Activated CD4-positive, alpha-beta T cell treated with anti-CD3 and anti-CD28 coated beads for 36 hours (primary cell): ENCODE measurements around the gene CYTH1. TPM values are rescaled to one million over a fixed set of nuclear protein-coding genes. Genes with fewer than 3 reads are reported as not detected.
"Not testable (repeated sequence)": the region's sequence is repeated elsewhere in the genome, so short reads cannot be mapped to it uniquely, and the experiment has no call there.

Experiments used
- ATAC-seq: fragments of 200-7000 bp; cut with Tn5 transposase; one replicate; pipeline ENCODE4 v1.10.0; 2021; ENCODE audit warnings: mild to moderate bottlenecking, moderate library complexity
- CTCF ChIA-PET: fragments of 350-600 bp; sonication (Branson Sonifier 250); formaldehyde crosslinking; loops from one replicate; lab custom pipeline; 2021; ENCODE audit warnings: antibody characterized with exemption; lab: Charles Lee
- POLR2A ChIA-PET: fragments of 350-600 bp; sonication (Branson Sonifier 250); formaldehyde crosslinking; loops from one replicate; lab custom pipeline; 2021; ENCODE audit warnings: antibody characterized with exemption, inconsistent platforms; lab: Charles Lee
- DNase-seq: peaks from one replicate; pipeline ENCODE4 v3.0.0-alpha.2; 2020
- H3K27ac Mint-ChIP-seq: one replicate; pipeline ENCODE4 v1.8.0; 2021; ENCODE audit warnings: mixed read lengths
- H3K27me3 Mint-ChIP-seq: one replicate; pipeline ENCODE4 v1.8.0; 2021; ENCODE audit warnings: mixed read lengths
- H3K36me3 Mint-ChIP-seq: one replicate; pipeline ENCODE4 v1.8.0; 2021; ENCODE audit warnings: low read depth, mixed read lengths
- H3K4me1 Mint-ChIP-seq: one replicate; pipeline ENCODE4 v1.8.0; 2021; ENCODE audit warnings: mixed read lengths
- H3K4me3 Mint-ChIP-seq: one replicate; pipeline ENCODE4 v1.8.0; 2021; ENCODE audit warnings: mild to moderate bottlenecking, moderate library complexity, mixed read lengths
- H3K9me3 Mint-ChIP-seq: one replicate; pipeline ENCODE4 v1.8.0; 2021; ENCODE audit warnings: low read depth, mixed read lengths
- intact Hi-C, 2 experiments: fragments of 100-400 bp; cut with DNase I in 1 of 2; cut with micrococcal nuclease in 1 of 2; formaldehyde crosslinking; loops; one replicate each; pipeline versions ENCODE4 v1.14.2 to v1.15.1; 2022 to 2024; cut with DNase I, micrococcal nuclease
- total RNA-seq, 2 experiments: library from RNA; stranded (reverse); gene quantifications; one replicate each; pipeline ENCODE4 v1.2.3, GENCODE V29; 2021

Gene CYTH1
- total RNA-seq, 2 experiments from 2014 or later, result 109 to 130 TPM

DNA sequence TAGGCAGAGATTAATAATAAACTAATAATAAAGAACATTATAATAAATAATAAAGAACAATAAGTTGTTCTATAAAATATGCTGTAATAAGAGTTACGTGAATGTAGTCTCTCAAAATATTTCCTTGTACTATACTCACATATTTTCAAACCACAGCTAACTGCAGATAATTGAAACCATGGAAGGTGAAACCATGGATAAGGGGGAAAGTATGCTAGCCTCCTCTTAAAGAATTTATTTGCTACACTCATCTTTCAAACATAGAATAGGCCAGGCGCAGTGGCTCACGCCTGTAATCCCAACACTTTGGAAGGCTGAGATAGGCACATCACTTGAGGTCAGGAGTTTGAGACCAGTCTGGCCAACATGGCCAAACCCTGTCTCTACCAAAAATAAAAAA lies 18.5 kb downstream of the CYTH1 start:
- Mint-ChIP-seq H3K9me3 (no peaks in the 10 kb centered on the region), H3K36me3 (peaks cover 7% of the 10 kb centered on the region), H3K4me3 (no peak overlapping the region), H3K27me3 (no peaks in the 10 kb centered on the region), H3K4me1 (peaks cover 61% of the 10 kb centered on the region), H3K27ac (peak overlapping the region; percentile 62)
- ChIA-PET CTCF (interaction anchor here (0.9 kb wide), 1 partner anchor 16 kb away, joined by 5 read pairs; no protein-coding TSS in a partner anchor), POLR2A (interaction anchor here (1.0 kb wide), 1 partner anchor 16 kb away, joined by 4 read pairs; no protein-coding TSS in a partner anchor)
- ATAC-seq (no peak), DNase-seq (no peak)
- intact Hi-C loops, result no loop called here

DNA sequence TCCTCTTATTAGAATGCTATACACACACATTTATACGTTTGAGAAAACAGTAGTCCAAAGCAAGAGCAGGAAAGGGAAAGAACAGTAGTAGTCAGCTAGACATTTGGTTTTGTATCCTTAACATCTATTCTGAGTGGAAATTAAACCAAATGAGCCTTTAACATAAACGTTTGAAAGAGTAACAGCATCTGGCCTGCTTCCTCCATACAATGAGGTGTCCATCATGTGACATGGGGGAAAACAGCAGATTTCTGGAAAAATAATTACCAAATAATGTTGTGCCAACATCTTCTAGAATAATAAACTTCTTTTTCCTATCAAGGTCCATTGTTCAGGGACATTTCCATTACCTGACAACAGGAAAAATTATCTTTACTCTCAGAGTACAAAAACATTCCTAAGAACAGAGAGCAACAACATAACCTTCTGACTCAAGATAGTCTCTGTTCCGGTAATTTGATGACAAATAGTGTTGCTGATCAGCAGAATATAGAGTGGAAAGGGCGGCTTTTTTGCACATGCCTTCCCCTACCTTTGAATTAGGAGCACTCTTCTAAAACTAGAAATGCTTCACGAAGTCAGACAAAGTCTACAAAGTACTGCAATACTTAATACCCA lies 20.2 kb downstream of the CYTH1 start:
- intact Hi-C loops, result no loop called here
- Mint-ChIP-seq H3K4me1 (peaks cover 78% of the 10 kb centered on the region), H3K9me3 (no peaks in the 10 kb centered on the region), H3K27ac (peak overlapping the region; percentile 91), H3K4me3 (no peak overlapping the region), H3K27me3 (no peaks in the 10 kb centered on the region), H3K36me3 (peaks cover 11% of the 10 kb centered on the region)
- CTCF ChIA-PET, result interaction anchor here (1.0 to 1.1 kb wide), 2 partner anchors 9 to 12 kb away, joined by 3 to 8 read pairs; no protein-coding TSS in a partner anchor
- peak; percentile 39 for ATAC-seq
- no peak for DNase-seq
- POLR2A ChIA-PET, result interaction anchor here (0.6 kb wide), 1 partner anchor 13 kb away, joined by 3 read pairs; no protein-coding TSS in a partner anchor

DNA sequence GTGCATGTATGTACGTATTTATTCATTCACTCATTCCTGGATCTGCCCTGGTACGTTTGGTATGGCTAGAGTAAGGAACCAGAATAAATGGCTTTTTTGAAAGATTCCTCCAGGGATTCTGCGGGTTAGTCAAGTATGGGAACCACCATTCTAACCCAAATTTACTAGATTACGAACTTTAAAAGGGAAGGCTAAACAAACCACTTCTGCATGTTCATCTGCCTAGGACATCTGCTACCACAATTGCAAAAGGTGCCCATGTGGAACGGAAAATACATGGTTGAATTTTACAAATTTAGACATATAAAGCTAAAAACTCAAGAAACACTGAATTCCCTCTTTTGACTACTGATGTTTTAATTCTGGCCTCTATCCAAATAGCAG lies 22.1 kb downstream of the CYTH1 start:
- peaks cover 88% of the 10 kb centered on the region for H3K4me1 Mint-ChIP-seq
- no peaks in the 10 kb centered on the region for H3K27me3 Mint-ChIP-seq
- H3K4me3 Mint-ChIP-seq, result peak overlapping the region; percentile 60
- ChIA-PET POLR2A (interaction anchor here (1.0 to 1.9 kb wide), 5 partner anchors 9 to 13 kb away, joined by 3 to 18 read pairs (median 8); no protein-coding TSS in a partner anchor), CTCF (interaction anchor here (1.0 to 3.8 kb wide), 6 partner anchors 8 to 18 kb away, joined by 4 to 27 read pairs (median 7); no protein-coding TSS in a partner anchor)
- no peak for DNase-seq
- no peak for ATAC-seq
- H3K36me3 Mint-ChIP-seq, result peaks cover 16% of the 10 kb centered on the region
- intact Hi-C loops, result loop anchor here (1.0 to 2.0 kb wide), 3 partner anchors 12 to 15 kb away; no protein-coding TSS in a partner anchor
- peak overlapping the region; percentile 99 for H3K27ac Mint-ChIP-seq
- no peaks in the 10 kb centered on the region for H3K9me3 Mint-ChIP-seq

DNA sequence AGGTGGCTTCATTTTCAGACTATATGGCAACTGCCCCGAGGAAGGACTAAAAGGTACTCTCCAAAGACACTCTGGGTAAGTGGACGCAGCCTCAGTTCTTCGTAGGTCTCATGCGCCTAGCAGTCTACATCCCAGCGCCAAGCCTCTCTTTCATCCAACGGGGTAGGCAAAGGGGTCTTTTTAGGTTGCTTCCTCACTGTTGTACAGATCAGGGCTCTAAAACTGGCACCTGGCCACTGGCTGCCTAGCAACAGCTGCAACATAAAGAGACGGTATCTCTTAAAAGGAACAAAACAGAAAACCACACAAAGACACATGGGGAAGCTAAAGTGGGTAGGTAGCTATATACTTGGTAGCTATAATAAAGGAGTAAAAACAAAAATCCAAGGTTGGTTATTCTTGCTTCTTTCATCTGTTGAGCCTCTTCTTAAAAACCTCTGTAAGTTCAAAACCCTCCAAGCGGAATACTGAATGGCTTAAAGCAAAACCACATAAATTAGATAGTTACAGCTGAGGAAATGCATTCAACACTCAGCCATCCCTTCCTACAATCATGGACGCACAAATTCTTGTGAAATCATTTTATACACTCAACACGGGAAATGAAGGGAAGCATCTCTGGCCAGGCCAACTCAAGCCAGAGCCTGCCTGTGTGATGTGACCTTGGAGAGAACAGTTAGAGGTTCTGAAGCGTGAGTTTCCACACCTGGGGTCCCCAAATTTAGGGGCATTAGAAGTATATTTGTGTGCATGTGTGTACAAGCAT lies 22.7 kb downstream of the CYTH1 start:
- peaks cover 85% of the 10 kb centered on the region for H3K4me1 Mint-ChIP-seq
- H3K27ac Mint-ChIP-seq, result peak overlapping the region; percentile 99
- DNase-seq, result peak; percentile 86
- ATAC-seq, result peak; percentile 65
- POLR2A ChIA-PET, result interaction anchor here (0.6 to 1.9 kb wide), 7 partner anchors 9 to 27 kb away, joined by 3 to 18 read pairs (median 5); no protein-coding TSS in a partner anchor
- H3K36me3 Mint-ChIP-seq, result peaks cover 11% of the 10 kb centered on the region
- intact Hi-C loops, result loop anchor here (1.0 to 2.0 kb wide), 3 partner anchors 11 to 15 kb away; no protein-coding TSS in a partner anchor
- CTCF ChIA-PET, result interaction anchor here (0.9 to 3.8 kb wide), 10 partner anchors 9 to 381 kb away, joined by 3 to 27 read pairs (median 4); no protein-coding TSS in a partner anchor
- no peaks in the 10 kb centered on the region for H3K27me3 Mint-ChIP-seq
- peak overlapping the region; percentile 60 for H3K4me3 Mint-ChIP-seq
- H3K9me3 Mint-ChIP-seq, result no peaks in the 10 kb centered on the region

DNA sequence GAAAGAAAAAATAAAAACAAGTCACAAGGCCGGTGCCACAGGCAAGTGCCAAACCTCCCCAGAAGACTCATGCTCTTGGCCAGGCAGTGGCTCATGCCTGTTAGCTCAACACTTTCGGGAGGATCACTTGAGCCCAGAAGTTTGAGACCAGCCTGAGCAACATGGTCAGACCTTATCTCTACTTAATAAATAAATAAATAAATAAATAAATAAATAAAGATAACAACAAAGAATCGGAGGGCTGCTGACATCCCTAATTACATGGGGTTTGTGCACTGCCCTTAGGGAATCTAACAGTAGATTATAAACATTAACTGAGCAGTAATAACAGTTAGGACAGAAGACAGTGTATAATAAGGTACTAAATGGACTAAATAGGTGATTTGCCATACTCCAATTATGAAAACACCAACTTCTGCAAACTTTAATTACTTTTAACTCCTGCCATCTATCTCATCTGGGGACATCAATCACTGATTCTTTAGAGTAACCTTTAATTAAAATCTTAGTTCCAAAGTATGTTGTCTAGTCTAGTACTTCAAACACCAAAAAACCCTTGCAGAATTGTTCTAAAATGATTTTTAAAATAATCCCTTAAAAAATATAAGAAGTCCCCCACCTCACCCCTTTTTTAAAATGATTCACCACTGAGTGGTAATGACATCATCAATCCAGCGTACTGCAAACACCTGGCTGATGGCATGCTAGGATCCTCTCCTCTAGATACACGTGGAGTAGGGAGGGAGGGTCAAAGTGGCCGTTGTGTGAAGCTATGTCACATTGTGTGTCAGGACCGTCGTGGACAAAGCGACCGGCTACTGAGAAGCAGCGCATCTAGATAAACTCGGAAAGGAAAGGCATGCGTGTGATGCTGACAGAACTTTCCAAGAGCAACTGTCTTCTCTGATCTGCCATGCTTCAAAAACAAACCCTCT lies 28.5 kb downstream of the CYTH1 start:
- intact Hi-C loops, result loop anchor here in 1 of 2 experiments (2.0 kb wide), 1 partner anchor 17 kb away; no protein-coding TSS in a partner anchor
- peak; percentile 48 for ATAC-seq
- CTCF ChIA-PET, result no interaction called here
- DNase-seq, result peak; percentile 58
- Mint-ChIP-seq H3K36me3 (peaks cover 11% of the 10 kb centered on the region), H3K4me1 (peaks cover 94% of the 10 kb centered on the region), H3K9me3 (no peaks in the 10 kb centered on the region), H3K27me3 (no peaks in the 10 kb centered on the region), H3K27ac (peak overlapping the region; percentile 92), H3K4me3 (peak overlapping the region; percentile 53)
- POLR2A ChIA-PET, result no interaction called here

DNA sequence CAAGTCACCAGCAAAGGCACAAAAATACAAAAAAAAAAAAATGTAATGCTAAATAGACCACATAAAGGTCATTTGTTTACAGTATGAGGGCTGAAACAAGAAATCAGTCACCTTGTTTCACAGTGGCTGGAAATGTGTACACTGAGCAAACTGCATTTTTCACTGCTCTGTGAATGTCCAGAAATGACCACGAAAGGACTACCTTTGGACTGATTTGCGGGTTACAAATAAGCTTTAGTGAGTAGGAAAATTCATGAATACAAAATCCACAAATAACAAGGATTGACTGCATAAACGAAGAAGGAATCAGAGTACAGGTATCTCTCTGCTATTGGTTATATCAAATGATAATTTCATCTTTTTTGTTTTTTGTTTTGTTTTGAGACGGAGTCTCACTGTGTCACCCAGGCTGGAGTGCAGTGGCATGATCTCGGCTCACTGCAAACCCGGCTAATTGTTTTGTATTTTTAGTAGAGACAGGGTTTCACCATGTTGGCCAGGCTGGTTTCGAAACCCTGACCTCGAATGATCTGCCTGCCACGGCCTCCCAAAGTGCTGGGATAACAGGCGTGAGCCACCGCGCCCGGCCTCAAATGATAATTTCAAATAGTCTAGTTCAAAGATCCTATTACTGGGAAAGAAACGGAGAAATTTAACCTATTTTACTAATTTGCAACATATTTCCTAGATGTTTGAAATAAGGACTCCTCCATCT lies 30.5 kb downstream of the CYTH1 start:
- ChIA-PET POLR2A (no interaction called here), CTCF (interaction anchor here (0.7 to 2.1 kb wide), 3 partner anchors 25 to 42 kb away, joined by 3 to 9 read pairs (median 3); no protein-coding TSS in a partner anchor)
- intact Hi-C loops, result loop anchor here in 1 of 2 experiments (2.0 kb wide), 1 partner anchor 15 kb away; no protein-coding TSS in a partner anchor

DNA sequence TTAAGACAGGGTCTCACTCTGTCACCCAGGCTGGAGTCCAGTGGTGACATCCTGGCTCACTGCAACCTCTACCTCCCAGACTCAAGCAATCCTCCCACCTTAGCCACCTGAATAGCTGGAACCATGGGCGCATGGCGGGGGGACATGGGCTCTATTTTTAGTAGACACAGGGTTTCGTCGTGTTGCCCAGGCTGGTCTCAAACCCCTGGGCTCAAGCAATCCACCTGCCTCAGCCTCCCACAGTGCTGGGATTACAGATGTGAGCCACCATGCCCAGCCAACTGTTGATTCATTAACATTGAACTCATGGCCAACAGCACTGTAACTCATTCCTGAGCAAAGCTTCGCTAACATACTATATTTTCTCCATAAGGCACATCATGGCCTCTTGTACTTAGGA lies 31.1 kb downstream of the CYTH1 start:
- intact Hi-C loops, H3K27me3 Mint-ChIP-seq, H3K36me3 Mint-ChIP-seq, ATAC-seq, H3K4me3 Mint-ChIP-seq, H3K9me3 Mint-ChIP-seq, DNase-seq: not testable (repeated sequence)
- CTCF ChIA-PET, result interaction anchor here (0.7 to 2.1 kb wide), 3 partner anchors 25 to 42 kb away, joined by 3 to 9 read pairs (median 3); no protein-coding TSS in a partner anchor
- Mint-ChIP-seq H3K27ac (peak overlapping the region; percentile 83), H3K4me1 (peaks cover 94% of the 10 kb centered on the region)
- POLR2A ChIA-PET, result interaction anchor here (1.3 kb wide), 1 partner anchor 8 kb away, joined by 3 read pairs; no protein-coding TSS in a partner anchor

More for the DNA sequence above, 30.5 kb downstream of the CYTH1 start:
- DNase-seq (no peak), ATAC-seq (no peak)
- Mint-ChIP-seq H3K4me1 (peaks cover 94% of the 10 kb centered on the region), H3K27me3 (no peaks in the 10 kb centered on the region), H3K27ac (peak overlapping the region; percentile 83), H3K36me3 (peaks cover 6% of the 10 kb centered on the region), H3K4me3 (peak overlapping the region; percentile 9), H3K9me3 (no peaks in the 10 kb centered on the region)

DNA sequence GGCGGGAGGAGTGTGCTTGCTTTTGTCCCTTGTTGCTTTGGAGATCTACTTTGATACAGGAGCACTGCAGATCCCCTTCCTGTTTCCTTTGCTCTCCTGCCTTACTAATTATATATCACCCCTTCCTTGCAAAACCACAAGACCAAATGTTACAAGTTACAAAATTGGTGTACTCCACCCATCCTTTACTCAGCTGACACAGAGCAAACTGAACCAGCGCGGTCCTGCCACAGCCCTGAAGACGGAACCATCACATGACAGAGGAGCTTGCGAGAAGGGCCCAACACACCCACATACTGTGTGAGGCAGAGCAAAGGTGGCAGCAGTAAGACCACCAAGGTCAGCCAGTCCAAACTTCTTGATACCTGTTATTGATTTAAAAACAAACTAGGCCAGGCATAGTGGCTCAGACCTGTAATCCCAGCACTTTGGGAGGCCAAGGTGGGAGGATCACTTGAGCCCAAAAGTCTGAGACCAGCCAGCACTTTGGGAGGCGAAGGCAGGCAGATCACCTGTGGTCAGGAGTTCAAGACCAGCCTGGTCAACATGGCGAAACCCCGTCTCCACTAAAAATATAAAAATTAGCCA lies 33.2 kb downstream of the CYTH1 start:
- Mint-ChIP-seq H3K4me1 (peaks cover 98% of the 10 kb centered on the region), H3K27ac (peak overlapping the region; percentile 94), H3K9me3 (no peaks in the 10 kb centered on the region), H3K36me3 (peaks cover 10% of the 10 kb centered on the region), H3K27me3 (no peaks in the 10 kb centered on the region), H3K4me3 (peak overlapping the region; percentile 64)
- DNase-seq (peak; percentile 85), ATAC-seq (peak; percentile 77)
- intact Hi-C loops, result loop anchor here (1.0 to 10.0 kb wide), 11 partner anchors 10 to 1304 kb away; partner anchors contain the start of genes CYTH1 (in 1 of the 2) and SOCS3 (in 1 of the 2)
- CTCF ChIA-PET, result interaction anchor here (0.9 to 5.2 kb wide), 9 partner anchors 10 to 70 kb away, joined by 3 to 54 read pairs (median 7); no protein-coding TSS in a partner anchor
- POLR2A ChIA-PET, result interaction anchor here (0.7 to 2.3 kb wide), 11 partner anchors 10 to 392 kb away, joined by 3 to 22 read pairs (median 13); no protein-coding TSS in a partner anchor

DNA sequence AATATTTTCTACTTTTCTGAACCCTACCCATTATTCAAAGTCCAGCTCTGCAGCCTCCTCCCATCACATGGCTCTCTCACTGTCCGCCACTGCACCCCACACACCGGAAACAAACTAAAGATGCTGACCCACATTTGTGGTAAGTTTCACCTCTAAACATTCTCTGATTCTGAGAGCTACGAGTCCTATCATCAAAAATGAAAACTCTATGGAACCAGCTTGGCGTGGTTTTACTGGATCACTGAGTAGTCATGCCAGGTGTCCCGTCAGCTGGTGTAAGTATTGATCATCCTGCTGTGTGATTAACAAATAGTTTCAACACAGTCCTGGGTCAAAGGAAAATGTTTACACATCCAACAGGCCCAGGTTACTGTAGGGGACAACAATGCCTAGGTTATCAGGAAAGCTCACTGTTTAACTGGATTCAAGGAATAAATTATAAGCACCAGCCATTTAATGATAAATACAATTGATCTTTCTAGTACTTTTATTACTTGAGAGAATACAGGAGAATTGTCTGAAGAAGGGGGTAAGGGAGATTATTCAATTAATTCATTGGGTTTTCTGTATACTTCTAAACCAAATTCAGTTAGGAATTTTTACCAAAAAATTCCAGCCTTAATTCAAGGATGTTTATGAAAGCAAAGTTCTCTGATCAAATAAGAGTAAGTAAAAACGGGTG lies 33.9 kb downstream of the CYTH1 start:
- peaks cover 14% of the 10 kb centered on the region for H3K36me3 Mint-ChIP-seq
- ChIA-PET CTCF (interaction anchor here (0.6 to 5.2 kb wide), 16 partner anchors 9 to 367 kb away, joined by 3 to 54 read pairs (median 4); no protein-coding TSS in a partner anchor), POLR2A (interaction anchor here (0.6 to 2.3 kb wide), 16 partner anchors 8 to 388 kb away, joined by 3 to 22 read pairs (median 6); partner anchors contain the start of gene SOCS3)
- intact Hi-C loops, result loop anchor here (1.0 to 10.0 kb wide), 11 partner anchors 11 to 1303 kb away; partner anchors contain the start of genes CYTH1 (in 1 of the 2) and SOCS3 (in 1 of the 2)
- DNase-seq, result peak; percentile 76
- ATAC-seq, result peak; percentile 63
- H3K9me3 Mint-ChIP-seq, result no peaks in the 10 kb centered on the region
- peak overlapping the region; percentile 64 for H3K4me3 Mint-ChIP-seq
- no peaks in the 10 kb centered on the region for H3K27me3 Mint-ChIP-seq
- peaks cover 99% of the 10 kb centered on the region for H3K4me1 Mint-ChIP-seq
- H3K27ac Mint-ChIP-seq, result peak overlapping the region; percentile 94
